Spleen (tissue), 7 donors: ENCODE data around the gene NTSR1.

Source experiments
- CTCF ChIP-seq, 11 experiments: fragments of 200-600 bp in 7 of 11; fragments of 450-650 bp in 4 of 11; sonication (generic) in 4 of 11; IDR thresholded peaks in 8 of 11; conservative IDR thresholded peaks in 3 of 11; 1 replicate in 7 of 11; 2 replicates in 4 of 11; pipeline versions ENCODE4 v1.4.0 to v1.8.0; 2016 to 2021; ENCODE audit warnings: antibody characterized with exemption in 11 of 11, inconsistent platforms in 4 of 11, mild to moderate bottlenecking in 1 of 11
- POLR2A ChIP-seq, 3 donors: fragments of 450-650 bp; IDR thresholded peaks; one replicate each; pipeline ENCODE4 v1.5.1; 2017; ENCODE audit warnings: antibody characterized with exemption in 3 of 3, mild to moderate bottlenecking in 1 of 3
- donor health status: DM: no; HTN: no; CAD: no; lungs with moderate emphysema.
- donor health status: DM: no; HTN: no; CAD: no.
- donor health status: DM: no; HTN: no; CAD: no.

- TF ChIP-seq CTCF (IDR thresholded peaks at IDR 0.05 in 8 of 11, conservative IDR thresholded peaks at IDR 0.05 in 3 of 11) (no peak), POLR2A (IDR thresholded peaks at IDR 0.05) (no peak)
Measured at GRCh38 chr20:62733891-62734290, 25.3 kb downstream of the NTSR1 start.
